GM23338 (cell line): ENCODE results near the gene FLNC.

Experiments
- CTCF ChIP-seq, 2 experiments: fragments of 200-600 bp in 1 of 2; sonication (generic) in 1 of 2; conservative IDR thresholded peaks; 2 replicates each; pipeline versions ENCODE4 v1.5.1 to v1.6.1; 2016 to 2017; ENCODE audit warnings: antibody characterized with exemption in 2 of 2, low read depth in 2 of 2, mild to moderate bottlenecking in 2 of 2, moderate library complexity in 1 of 2
- EZH2phosphoT487 ChIP-seq: fragments of 200-600 bp; sonication (generic); IDR thresholded peaks from one replicate; pipeline ENCODE4 v1.8.1; 2018; ENCODE audit warnings: antibody characterized with exemption; ENCODE audit not compliant: unreplicated experiment
- POLR2AphosphoS5 ChIP-seq: IDR thresholded peaks from 2 replicates; pipeline ENCODE4 v1.6.1; 2016; ENCODE audit warnings: antibody characterized with exemption, low read depth
- TF ChIP-seq, protein P1 (sequence below): IDR thresholded peaks from one replicate; pipeline ENCODE4 v1.6.1; 2018; ENCODE audit warnings: antibody characterized with exemption; ENCODE audit not compliant: unreplicated experiment

- TF ChIP-seq CTCF (conservative IDR thresholded peaks at IDR 0.05; ENCODE audit: low read depth in 2 of 2) (no peak), POLR2AphosphoS5 (no peak), EZH2phosphoT487 (no peak)
- TF ChIP-seq, protein P1, sequence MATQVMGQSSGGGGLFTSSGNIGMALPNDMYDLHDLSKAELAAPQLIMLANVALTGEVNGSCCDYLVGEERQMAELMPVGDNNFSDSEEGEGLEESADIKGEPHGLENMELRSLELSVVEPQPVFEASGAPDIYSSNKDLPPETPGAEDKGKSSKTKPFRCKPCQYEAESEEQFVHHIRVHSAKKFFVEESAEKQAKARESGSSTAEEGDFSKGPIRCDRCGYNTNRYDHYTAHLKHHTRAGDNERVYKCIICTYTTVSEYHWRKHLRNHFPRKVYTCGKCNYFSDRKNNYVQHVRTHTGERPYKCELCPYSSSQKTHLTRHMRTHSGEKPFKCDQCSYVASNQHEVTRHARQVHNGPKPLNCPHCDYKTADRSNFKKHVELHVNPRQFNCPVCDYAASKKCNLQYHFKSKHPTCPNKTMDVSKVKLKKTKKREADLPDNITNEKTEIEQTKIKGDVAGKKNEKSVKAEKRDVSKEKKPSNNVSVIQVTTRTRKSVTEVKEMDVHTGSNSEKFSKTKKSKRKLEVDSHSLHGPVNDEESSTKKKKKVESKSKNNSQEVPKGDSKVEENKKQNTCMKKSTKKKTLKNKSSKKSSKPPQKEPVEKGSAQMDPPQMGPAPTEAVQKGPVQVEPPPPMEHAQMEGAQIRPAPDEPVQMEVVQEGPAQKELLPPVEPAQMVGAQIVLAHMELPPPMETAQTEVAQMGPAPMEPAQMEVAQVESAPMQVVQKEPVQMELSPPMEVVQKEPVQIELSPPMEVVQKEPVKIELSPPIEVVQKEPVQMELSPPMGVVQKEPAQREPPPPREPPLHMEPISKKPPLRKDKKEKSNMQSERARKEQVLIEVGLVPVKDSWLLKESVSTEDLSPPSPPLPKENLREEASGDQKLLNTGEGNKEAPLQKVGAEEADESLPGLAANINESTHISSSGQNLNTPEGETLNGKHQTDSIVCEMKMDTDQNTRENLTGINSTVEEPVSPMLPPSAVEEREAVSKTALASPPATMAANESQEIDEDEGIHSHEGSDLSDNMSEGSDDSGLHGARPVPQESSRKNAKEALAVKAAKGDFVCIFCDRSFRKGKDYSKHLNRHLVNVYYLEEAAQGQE = no peak
Measured at GRCh38 chr7:128867842-128868623, 37.8 kb downstream of the FLNC start.
